Ascending aorta (tissue), 2 donors: ENCODE results near the gene GSC2. TPM values are rescaled to one million over a fixed set of nuclear protein-coding genes. Genes with fewer than 3 reads are reported as not detected.

Source experiments
- DNase-seq, 2 donors: peaks; one replicate each; pipeline ENCODE4 v3.0.0-alpha.2; 2019; ENCODE audit warnings: low spot score in 2 of 2
- H3K27ac ChIP-seq, 2 donors: fragments of 200-600 bp; sonication (generic); one replicate each; pipeline ENCODE4 v1.5.1; 2016 to 2017; ENCODE audit warnings: mild to moderate bottlenecking in 1 of 2
- H3K27me3 ChIP-seq: fragments of 200-600 bp; sonication (generic); one replicate; pipeline ENCODE4 v1.5.1; 2017
- H3K36me3 ChIP-seq, 2 donors: fragments of 200-600 bp; sonication (generic); one replicate each; pipeline ENCODE4 v1.5.1; 2016
- H3K4me1 ChIP-seq, 2 donors: fragments of 200-600 bp; sonication (generic); one replicate each; pipeline ENCODE4 v1.5.1; 2016 to 2017; ENCODE audit warnings: mild to moderate bottlenecking in 1 of 2
- H3K4me3 ChIP-seq, 2 donors: fragments of 200-600 bp; sonication (generic); one replicate each; pipeline ENCODE4 v1.5.1; 2016 to 2017; ENCODE audit warnings: mild to moderate bottlenecking in 1 of 2
- H3K9me3 ChIP-seq, 2 donors: fragments of 200-600 bp; sonication (generic); one replicate each; pipeline ENCODE4 v1.5.1; 2016
- CTCF ChIP-seq, 3 experiments: fragments of 200-600 bp in 2 of 3; fragments of 450-650 bp in 1 of 3; sonication (generic) in 2 of 3; IDR thresholded peaks; one replicate each; pipeline ENCODE4 v1.5.1; 2016 to 2019; ENCODE audit warnings: antibody characterized with exemption in 3 of 3, mild to moderate bottlenecking in 1 of 3, moderate library complexity in 1 of 3
- intact Hi-C: fragments of 100-400 bp; cut with DNase I; formaldehyde crosslinking; loops from one replicate; pipeline ENCODE4 v1.15.1; 2023
- total RNA-seq: library from RNA; depleted of rRNA; stranded (reverse); fragments of >200 nt; gene quantifications from one replicate; pipeline ENCODE4 v1.1.0, GENCODE V29; 2016

GSC2 gene
- total RNA-seq, 1 donor from 2014 or later, result not detected

GRCh38 chr22:19183216-19183615, 33.1 kb upstream of the GSC2 start:
- intact Hi-C loops, result no loop called here
- H3K36me3 ChIP-seq, result no peaks in the 10 kb centered on the region
- H3K4me3 ChIP-seq, result no peak overlapping the region
- no peaks in the 10 kb centered on the region for H3K9me3 ChIP-seq
- H3K27me3 ChIP-seq, result no peaks in the 10 kb centered on the region
- H3K27ac ChIP-seq, result no peak overlapping the region
- no peak for DNase-seq
- H3K4me1 ChIP-seq, result no peaks in the 10 kb centered on the region
- TF ChIP-seq CTCF (IDR thresholded peaks at IDR 0.05), result no peak

GRCh38 chr22:19182472-19183157, 32.5 kb upstream of the GSC2 start:
- Histone ChIP-seq H3K27ac (no peak overlapping the region), H3K36me3 (no peaks in the 10 kb centered on the region), H3K9me3 (no peaks in the 10 kb centered on the region), H3K4me1 (peaks cover 2 to 3% of the 10 kb centered on the region in 2 donors), H3K4me3 (no peak overlapping the region), H3K27me3 (no peaks in the 10 kb centered on the region)
- DNase-seq, result no peak
- intact Hi-C loops, result no loop called here
- no peak for TF ChIP-seq CTCF (IDR thresholded peaks at IDR 0.05)

GRCh38 chr22:19181786-19182471, 31.8 kb upstream of the GSC2 start:
- no peak for TF ChIP-seq CTCF (IDR thresholded peaks at IDR 0.05)
- H3K4me3 ChIP-seq, result no peak overlapping the region
- H3K36me3 ChIP-seq, result no peaks in the 10 kb centered on the region
- H3K4me1 ChIP-seq, result peaks cover 6 to 10% of the 10 kb centered on the region in 2 donors
- no peaks in the 10 kb centered on the region for H3K27me3 ChIP-seq
- H3K9me3 ChIP-seq, result no peaks in the 10 kb centered on the region
- DNase-seq, result no peak
- intact Hi-C loops, result no loop called here
- no peak overlapping the region for H3K27ac ChIP-seq

DNA sequence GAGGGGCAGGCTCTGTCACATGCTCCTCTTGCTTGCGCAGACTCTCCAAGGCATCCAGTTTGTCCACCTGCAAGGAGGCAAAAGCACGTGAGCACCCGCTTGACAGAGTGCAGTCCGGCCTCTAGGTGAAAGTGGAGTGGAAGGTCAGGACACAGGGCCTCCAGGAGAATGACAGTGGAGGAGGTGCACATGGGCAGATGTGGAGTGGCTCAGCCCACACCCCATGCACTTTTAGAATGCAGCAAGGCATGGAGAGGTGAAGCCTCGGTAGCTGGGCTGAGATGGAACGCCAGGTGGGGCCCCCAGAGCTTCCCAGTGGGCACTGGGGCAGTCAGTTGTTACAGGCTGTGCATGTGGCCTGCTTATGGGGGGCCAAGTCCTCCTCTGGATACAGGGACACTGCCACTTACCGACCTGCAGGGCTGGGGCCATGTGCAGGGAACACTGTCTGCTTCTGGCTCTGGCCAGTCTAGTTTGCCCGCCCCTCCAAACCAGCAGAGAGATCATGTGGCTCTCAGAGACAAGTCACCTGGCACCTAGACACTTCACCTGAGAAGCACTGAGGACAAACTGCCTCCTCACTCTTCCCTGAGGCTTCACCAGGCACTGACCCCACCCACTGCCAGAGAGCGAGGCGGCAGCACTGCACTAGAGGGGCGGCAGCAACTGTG, 30.8 kb upstream of the GSC2 start:
- Histone ChIP-seq H3K27ac (no peak overlapping the region), H3K4me3 (no peak overlapping the region), H3K4me1 (peaks cover 6 to 12% of the 10 kb centered on the region in 2 donors), H3K27me3 (no peaks in the 10 kb centered on the region), H3K36me3 (peaks cover 0 to 4% of the 10 kb centered on the region in 2 donors), H3K9me3 (no peaks in the 10 kb centered on the region)
- intact Hi-C loops, result no loop called here
- DNase-seq, result no peak
- TF ChIP-seq CTCF (IDR thresholded peaks at IDR 0.05), result no peak

DNA sequence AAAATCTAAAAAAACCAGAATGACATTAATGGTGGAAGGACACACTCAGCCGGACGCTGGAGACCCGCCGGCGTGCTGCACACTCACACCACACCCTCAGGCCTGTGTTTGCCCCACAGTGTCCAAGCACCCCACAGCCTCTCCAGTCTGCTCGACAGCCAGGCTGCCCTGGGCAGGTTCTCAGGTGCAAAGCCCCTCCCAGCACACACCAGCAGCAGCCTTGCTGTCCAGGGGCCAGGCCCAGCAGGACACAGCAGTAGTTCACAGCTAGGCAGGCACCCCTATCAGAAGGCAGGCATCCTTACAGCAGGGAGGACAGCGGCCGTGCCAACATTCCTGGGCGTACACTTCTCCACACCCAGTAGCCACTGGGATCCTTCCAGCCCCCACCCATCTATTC, 30.1 kb upstream of the GSC2 start:
- no peak overlapping the region for H3K27ac ChIP-seq
- no peaks in the 10 kb centered on the region for H3K27me3 ChIP-seq
- H3K9me3 ChIP-seq, result no peaks in the 10 kb centered on the region
- TF ChIP-seq CTCF (IDR thresholded peaks at IDR 0.05), result no peak
- H3K36me3 ChIP-seq, result peaks cover 0 to 4% of the 10 kb centered on the region in 2 donors
- H3K4me3 ChIP-seq, result no peak overlapping the region
- no peak for DNase-seq
- intact Hi-C loops, result no loop called here
- H3K4me1 ChIP-seq, result peaks cover 6 to 16% of the 10 kb centered on the region in 2 donors
